MM.1S (cell line): Measurements from ENCODE around the gene INPP5J.

ENCODE experiments used
- DNase-seq: peaks from one replicate; pipeline ENCODE4 v3.0.0-alpha.2; 2015
- H2AFZ ChIP-seq: fragments of 300-600 bp; sonication (generic); 2 replicates; pipeline ENCODE4 v1.6.0; 2016; ENCODE audit warnings: antibody characterized with exemption, low read length
- H3F3A ChIP-seq: fragments of 300-600 bp; sonication (generic); 2 replicates; pipeline ENCODE4 v1.6.1; 2016; ENCODE audit warnings: mild to moderate bottlenecking, antibody characterized with exemption, low read length, moderate library complexity, mixed read lengths; ENCODE audit not compliant: insufficient read depth
- H3K27ac ChIP-seq: fragments of 300-600 bp; sonication (generic); 2 replicates; pipeline ENCODE4 v1.5.1; 2016; ENCODE audit warnings: mild to moderate bottlenecking, low read length
- H3K27me3 ChIP-seq: fragments of 300-600 bp; sonication (generic); replicated peaks from 2 replicates; pipeline ENCODE4 v1.6.0; 2016; ENCODE audit warnings: low read length; ENCODE audit not compliant: insufficient read depth
- H3K36me3 ChIP-seq: fragments of 300-600 bp; sonication (generic); replicated peaks from 2 replicates; pipeline ENCODE4 v1.6.1; 2016; ENCODE audit warnings: mild to moderate bottlenecking, low read length, mixed read lengths; ENCODE audit not compliant: insufficient read depth
- H3K4me1 ChIP-seq: fragments of 300-600 bp; sonication (generic); 2 replicates; pipeline ENCODE4 v1.6.1; 2016; ENCODE audit warnings: low read length, mixed read lengths
- H3K4me2 ChIP-seq: fragments of 300-600 bp; sonication (generic); 2 replicates; pipeline ENCODE4 v1.6.0; 2016; ENCODE audit warnings: low read depth, low read length
- H3K4me3 ChIP-seq: fragments of 300-600 bp; sonication (generic); 2 replicates; pipeline ENCODE4 v1.5.1; 2016; ENCODE audit warnings: low read length, mixed read lengths
- H3K79me2 ChIP-seq: fragments of 300-600 bp; sonication (generic); 2 replicates; pipeline ENCODE4 v1.6.1; 2016; ENCODE audit warnings: mixed run types, low read length, mixed read lengths
- H3K9ac ChIP-seq: fragments of 300-600 bp; sonication (generic); 2 replicates; pipeline ENCODE4 v1.6.1; 2016; ENCODE audit warnings: low read length, mixed read lengths
- H3K9me2 ChIP-seq: fragments of 300-600 bp; sonication (generic); replicated peaks from 2 replicates; pipeline ENCODE4 v1.6.1; 2016; ENCODE audit warnings: mild to moderate bottlenecking, low read length, mixed read lengths; ENCODE audit not compliant: insufficient read depth
- H3K9me3 ChIP-seq: fragments of 300-600 bp; sonication (generic); replicated peaks from 2 replicates; pipeline ENCODE4 v1.6.1; 2016; ENCODE audit warnings: mild to moderate bottlenecking, low read length, mixed read lengths; ENCODE audit not compliant: insufficient read depth
- H4K20me1 ChIP-seq: fragments of 300-600 bp; sonication (generic); 2 replicates; pipeline ENCODE4 v1.6.1; 2016; ENCODE audit warnings: mild to moderate bottlenecking, low read length, moderate library complexity, mixed read lengths; ENCODE audit not compliant: insufficient read depth
- CTCF ChIP-seq: fragments of 300-600 bp; sonication (generic); IDR thresholded peaks from 2 replicates; pipeline ENCODE4 v1.5.1; 2016; ENCODE audit warnings: antibody characterized with exemption, low read length, mixed read lengths
- EZH2 ChIP-seq: fragments of 300-600 bp; sonication (generic); optimal IDR thresholded peaks from 2 replicates; pipeline ENCODE3; 2017; ENCODE audit warnings: low read depth, mild to moderate bottlenecking, antibody characterized with exemption, low read length, mixed read lengths
- EZH2phosphoT487 ChIP-seq: fragments of 300-600 bp; sonication (generic); IDR thresholded peaks from 2 replicates; pipeline ENCODE4 v1.6.1; 2018; ENCODE audit warnings: antibody characterized with exemption, low read length

Gene INPP5J

DNA sequence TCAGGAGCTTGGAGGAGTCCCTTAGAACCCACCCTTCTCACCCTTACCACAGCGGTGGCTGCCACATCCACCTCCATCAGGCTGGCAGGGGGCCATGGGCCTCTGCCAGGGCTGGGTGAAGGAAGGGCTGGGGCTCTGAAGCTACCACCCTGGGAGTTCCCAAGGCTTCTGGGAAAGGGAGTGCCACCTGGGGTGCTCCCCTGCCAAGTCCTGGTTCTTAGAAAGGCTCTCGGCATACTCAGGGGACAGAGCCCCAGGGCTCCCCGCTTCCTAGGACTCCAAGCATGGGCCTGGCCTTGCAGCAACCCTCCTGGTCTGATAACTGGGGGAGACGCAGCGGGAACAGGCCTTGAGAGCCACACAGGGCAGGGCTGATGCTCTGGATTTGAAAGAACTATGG, 18.0 kb downstream of the INPP5J start:
- Histone ChIP-seq H3K9ac (no peak overlapping the region), H3K36me3 (no peaks in the 10 kb centered on the region), H4K20me1 (no peaks in the 10 kb centered on the region), H3K27ac (no peak overlapping the region), H3K4me2 (no peak overlapping the region), H3K9me2 (no peaks in the 10 kb centered on the region), H3K9me3 (no peaks in the 10 kb centered on the region), H3F3A (no peaks in the 10 kb centered on the region), H3K27me3 (peaks cover 8% of the 10 kb centered on the region; the same call in 1 of the 2 replicates), H3K79me2 (no peaks in the 10 kb centered on the region), H3K4me1 (no peaks in the 10 kb centered on the region), H3K4me3 (no peak overlapping the region), H2AFZ (no peak overlapping the region)
- DNase-seq: no peak
- TF ChIP-seq CTCF (no peak), EZH2 (no peak), EZH2phosphoT487 (no peak)

- no peak for DNase-seq
- TF ChIP-seq CTCF (no peak), EZH2phosphoT487 (no peak), EZH2 (no peak)
- Histone ChIP-seq H3K4me2 (no peak overlapping the region), H3K9ac (no peak overlapping the region), H4K20me1 (no peaks in the 10 kb centered on the region), H3K4me3 (no peak overlapping the region), H2AFZ (no peak overlapping the region), H3K36me3 (no peaks in the 10 kb centered on the region), H3K9me3 (no peaks in the 10 kb centered on the region), H3K27ac (no peak overlapping the region), H3K4me1 (no peaks in the 10 kb centered on the region), H3F3A (no peaks in the 10 kb centered on the region), H3K27me3 (peaks cover 8% of the 10 kb centered on the region; the same call in 1 of the 2 replicates), H3K9me2 (no peaks in the 10 kb centered on the region), H3K79me2 (no peaks in the 10 kb centered on the region)
Measured at GRCh38 chr22:31141551-31141950, 18.8 kb downstream of the INPP5J start.

DNA sequence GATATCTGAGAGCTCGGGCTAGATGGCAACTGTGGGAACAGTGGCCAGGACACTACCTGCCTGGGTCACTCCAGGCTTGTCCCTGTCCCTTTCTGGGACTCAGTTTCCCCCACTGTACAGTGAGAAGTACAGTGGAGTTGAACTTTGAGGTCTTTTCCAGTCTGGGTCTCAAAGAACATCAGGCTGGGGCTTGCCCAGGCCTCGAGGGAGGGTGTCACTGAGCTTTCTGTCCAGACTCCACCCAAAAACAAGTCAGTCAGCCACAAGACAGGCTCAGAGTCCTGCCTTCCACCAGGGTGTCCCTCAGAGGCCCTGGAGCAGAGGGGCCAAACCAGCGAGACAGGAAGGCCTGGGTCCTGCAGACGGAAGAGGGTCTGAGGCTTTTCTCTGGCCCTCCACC, 19.5 kb downstream of the INPP5J start:
- H3K9me3 ChIP-seq: no peaks in the 10 kb centered on the region
- H3K4me3 ChIP-seq: no peak overlapping the region
- H3K36me3 ChIP-seq: no peaks in the 10 kb centered on the region
- no peaks in the 10 kb centered on the region for H3K4me1 ChIP-seq
- H3K27ac ChIP-seq: no peak overlapping the region
- no peaks in the 10 kb centered on the region for H3K9me2 ChIP-seq
- no peak overlapping the region for H3K9ac ChIP-seq
- H2AFZ ChIP-seq: no peak overlapping the region
- TF ChIP-seq EZH2phosphoT487: no peak
- TF ChIP-seq CTCF: no peak
- TF ChIP-seq EZH2: no peak
- DNase-seq: no peak
- H3K27me3 ChIP-seq: peaks cover 8% of the 10 kb centered on the region; the same call in 1 of the 2 replicates
- no peaks in the 10 kb centered on the region for H3F3A ChIP-seq
- no peaks in the 10 kb centered on the region for H4K20me1 ChIP-seq
- H3K4me2 ChIP-seq: no peak overlapping the region
- no peaks in the 10 kb centered on the region for H3K79me2 ChIP-seq
